HCT116 (cell line): ENCODE results near the gene KLF11.

ENCODE experiments used
- CTCF ChIP-seq, 3 experiments: fragments of 200-600 bp in 1 of 3; sonication (generic) in 1 of 3; IDR thresholded peaks in 2 of 3; conservative IDR thresholded peaks in 1 of 3; 2 replicates each; pipeline ENCODE4 v1.5.1; 2012 to 2017; ENCODE audit warnings: low read depth in 2 of 3, low read length in 2 of 3, antibody characterized with exemption in 1 of 3, borderline replicate concordance in 1 of 3, control low read depth in 1 of 3, mild to moderate bottlenecking in 1 of 3, mixed read lengths in 1 of 3, mixed run types in 1 of 3, moderate library complexity in 1 of 3; ENCODE audit not compliant: insufficient read depth in 1 of 3
- FOSL1 ChIP-seq: IDR thresholded peaks from 2 replicates; pipeline ENCODE4 v1.6.1; 2012; ENCODE audit warnings: low read depth
- POLR2A ChIP-seq: IDR thresholded peaks from 2 replicates; pipeline ENCODE4 v1.7.0; 2011; ENCODE audit warnings: borderline replicate concordance; ENCODE audit not compliant: insufficient read depth, insufficient read length; ENCODE audit errors: extremely low read depth
- SRF ChIP-seq: IDR thresholded peaks from 2 replicates; pipeline ENCODE4 v1.6.1; 2012; ENCODE audit warnings: low read depth
- ZNF274 ChIP-seq: fragments of 200-500 bp; sonication (Bioruptor generic); IDR thresholded peaks from 2 replicates; pipeline ENCODE4 v1.6.1; 2014; ENCODE audit warnings: mild to moderate bottlenecking, low read depth, low read length, inconsistent platforms
- TF ChIP-seq, protein P1 (sequence below): IDR thresholded peaks from 2 replicates; pipeline ENCODE4 v1.6.1; 2011; ENCODE audit warnings: mild to moderate bottlenecking, low read length, moderate library complexity; ENCODE audit not compliant: insufficient replicate concordance; ENCODE audit errors: extremely low read depth

DNA sequence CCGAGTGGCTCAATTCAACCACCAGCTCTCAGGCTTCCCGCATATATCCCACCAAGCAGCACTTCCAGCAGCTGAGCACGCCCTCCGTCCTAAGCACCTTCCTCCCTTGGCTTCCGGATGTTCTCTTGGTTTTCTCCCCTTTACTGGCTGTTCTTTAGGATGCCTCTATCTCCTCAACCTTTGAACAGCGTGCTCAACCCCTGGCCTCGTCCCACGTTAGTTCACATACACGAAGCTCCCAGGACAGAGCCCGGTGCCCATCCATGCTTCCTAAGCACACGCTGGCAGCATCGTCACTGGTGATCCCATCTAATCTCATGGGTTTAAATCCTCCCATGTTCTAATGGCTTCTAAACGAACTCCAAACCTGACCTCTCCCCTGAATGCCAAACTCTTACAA is 33.2 kb downstream of the KLF11 start:
- TF ChIP-seq FOSL1: no peak
- TF ChIP-seq POLR2A: no peak
- no peak for TF ChIP-seq CTCF (IDR thresholded peaks at IDR 0.05 in 2 of 3, conservative IDR thresholded peaks at IDR 0.05 in 1 of 3; ENCODE audit: borderline replicate concordance in 1 of 3, insufficient read depth in 1 of 3, low read depth in 2 of 3, low read length in 2 of 3)
- TF ChIP-seq, protein P1, sequence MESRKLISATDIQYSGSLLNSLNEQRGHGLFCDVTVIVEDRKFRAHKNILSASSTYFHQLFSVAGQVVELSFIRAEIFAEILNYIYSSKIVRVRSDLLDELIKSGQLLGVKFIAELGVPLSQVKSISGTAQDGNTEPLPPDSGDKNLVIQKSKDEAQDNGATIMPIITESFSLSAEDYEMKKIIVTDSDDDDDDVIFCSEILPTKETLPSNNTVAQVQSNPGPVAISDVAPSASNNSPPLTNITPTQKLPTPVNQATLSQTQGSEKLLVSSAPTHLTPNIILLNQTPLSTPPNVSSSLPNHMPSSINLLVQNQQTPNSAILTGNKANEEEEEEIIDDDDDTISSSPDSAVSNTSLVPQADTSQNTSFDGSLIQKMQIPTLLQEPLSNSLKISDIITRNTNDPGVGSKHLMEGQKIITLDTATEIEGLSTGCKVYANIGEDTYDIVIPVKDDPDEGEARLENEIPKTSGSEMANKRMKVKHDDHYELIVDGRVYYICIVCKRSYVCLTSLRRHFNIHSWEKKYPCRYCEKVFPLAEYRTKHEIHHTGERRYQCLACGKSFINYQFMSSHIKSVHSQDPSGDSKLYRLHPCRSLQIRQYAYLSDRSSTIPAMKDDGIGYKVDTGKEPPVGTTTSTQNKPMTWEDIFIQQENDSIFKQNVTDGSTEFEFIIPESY: no peak
- TF ChIP-seq ZNF274: no peak
- no peak for TF ChIP-seq SRF
